GM19468 (cell line): ENCODE measurements around the gene NXNL2.

ENCODE experiments used
- ATAC-seq: cut with Tn5 transposase; IDR thresholded peaks from one replicate; pipeline ENCODE4 v1.9.1; 2021; ENCODE audit warnings: mild to moderate bottlenecking, moderate library complexity, moderate number of reproducible peaks; ENCODE audit not compliant: unreplicated experiment; ENCODE audit errors: extremely low read depth

Gene NXNL2

DNA sequence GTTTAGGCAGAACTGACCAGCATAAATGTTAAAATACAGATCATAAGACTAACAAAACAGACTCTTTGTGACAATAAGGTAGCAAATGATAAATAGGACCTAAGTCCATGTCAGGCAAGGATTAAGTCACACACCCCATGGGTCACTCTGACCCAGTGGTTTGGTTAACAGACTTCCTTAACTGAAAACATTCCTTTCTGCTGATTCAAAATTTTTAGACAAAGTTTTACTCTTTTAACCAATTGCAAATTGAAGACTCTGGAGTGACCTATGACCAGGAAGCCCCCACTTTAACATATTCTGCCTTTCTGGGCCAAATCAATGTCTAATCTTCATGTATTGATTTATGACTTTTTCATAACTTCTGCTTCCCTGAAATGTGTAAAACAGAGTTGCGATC lies 4.9 kb upstream of the NXNL2 start:
- ATAC-seq = no peak

DNA sequence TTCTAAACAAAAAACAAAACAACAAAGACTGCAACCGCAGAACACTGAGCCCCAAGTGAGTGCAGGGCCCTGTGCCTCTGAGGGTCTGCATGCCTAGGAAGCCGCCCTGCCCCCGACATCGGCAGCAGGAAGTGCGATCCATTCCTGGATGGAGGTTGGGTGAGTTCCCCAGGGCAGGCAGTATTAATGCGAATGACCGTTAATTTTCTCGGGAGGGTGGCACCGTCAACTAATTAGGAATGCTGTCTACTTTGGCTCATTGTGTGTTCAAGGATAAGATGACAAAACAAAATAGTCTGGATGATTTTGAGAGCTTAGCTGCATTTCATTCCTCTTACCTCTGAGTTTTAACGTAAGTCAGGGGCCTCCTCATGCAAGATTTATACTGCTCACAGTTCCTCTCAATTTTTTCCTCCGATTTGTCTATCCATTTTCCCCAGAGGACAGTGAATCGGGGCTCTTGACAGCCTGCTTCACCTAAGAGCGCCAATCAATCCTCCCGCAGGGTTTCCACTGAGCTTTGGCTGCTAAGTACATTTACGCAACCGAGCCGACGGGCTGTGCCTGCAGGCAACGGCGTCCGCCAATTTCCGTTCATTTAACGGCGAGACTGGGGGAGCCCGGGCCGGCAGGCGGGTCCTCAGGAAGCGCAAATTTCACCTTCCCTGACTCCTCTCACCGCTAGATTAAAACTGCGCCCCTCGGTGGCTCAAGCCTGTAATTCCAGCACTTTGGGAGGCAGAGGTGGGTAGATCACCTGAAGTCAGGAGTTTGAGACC lies 2.9 kb upstream of the NXNL2 start:
- ATAC-seq = no peak

DNA sequence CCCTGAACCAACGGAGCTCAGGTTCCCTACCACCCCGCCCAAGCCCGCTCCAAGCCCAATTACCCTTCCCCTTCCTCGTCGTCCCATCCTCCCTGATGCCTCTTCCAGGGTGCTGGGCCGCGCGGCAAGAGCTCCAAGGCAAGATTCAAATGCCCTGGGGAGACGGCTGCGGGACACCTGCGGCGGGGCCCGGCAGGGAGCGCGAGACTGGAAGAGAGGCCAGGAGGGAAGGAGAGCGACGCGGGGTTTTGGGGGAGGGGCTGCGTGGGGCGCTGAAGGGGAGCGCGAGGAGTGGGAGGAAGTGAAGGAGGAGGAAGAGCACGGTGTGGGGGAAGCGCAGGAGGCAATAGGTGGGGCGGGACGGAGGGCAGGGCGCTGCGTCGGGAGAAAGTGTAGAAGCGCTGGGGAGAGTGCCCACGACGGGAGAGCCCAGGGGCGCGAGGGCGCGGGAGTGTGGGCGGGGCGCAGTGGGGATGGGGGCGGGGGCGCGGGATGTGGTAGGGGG lies 975 bp upstream of the NXNL2 start:
- ATAC-seq = no peak

DNA sequence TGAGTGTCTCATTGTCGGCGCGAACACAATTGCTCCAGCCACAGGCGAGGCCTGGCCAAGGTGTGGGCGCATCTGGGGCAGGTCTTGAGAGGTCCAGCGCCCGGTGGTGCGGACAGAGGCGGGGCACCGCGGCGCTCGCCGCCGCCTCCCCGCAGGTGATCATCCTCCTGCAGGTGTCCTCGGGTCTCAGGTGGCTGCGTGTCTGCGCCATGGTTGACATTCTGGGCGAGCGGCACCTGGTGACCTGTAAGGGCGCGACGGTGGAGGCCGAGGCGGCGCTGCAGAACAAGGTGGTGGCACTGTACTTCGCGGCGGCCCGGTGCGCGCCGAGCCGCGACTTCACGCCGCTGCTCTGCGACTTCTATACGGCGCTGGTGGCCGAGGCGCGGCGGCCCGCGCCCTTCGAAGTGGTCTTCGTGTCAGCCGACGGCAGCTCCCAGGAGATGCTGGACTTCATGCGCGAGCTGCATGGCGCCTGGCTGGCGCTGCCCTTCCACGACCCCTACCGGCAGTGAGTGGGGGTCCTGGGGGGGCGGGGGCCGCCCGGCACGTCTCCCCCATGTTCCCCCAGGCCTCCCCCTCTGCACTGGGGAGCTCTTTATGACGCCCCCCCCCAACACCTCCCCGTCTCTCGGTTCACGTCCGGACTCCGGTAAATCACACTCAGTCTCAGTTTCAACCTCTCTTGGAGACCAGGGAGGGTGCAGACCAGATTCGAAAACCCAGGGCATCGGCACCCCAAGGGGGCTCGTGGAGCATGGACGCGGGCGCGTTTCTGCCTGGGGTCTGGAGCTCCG lies 446 bp downstream of the NXNL2 start:
- ATAC-seq = no peak

DNA sequence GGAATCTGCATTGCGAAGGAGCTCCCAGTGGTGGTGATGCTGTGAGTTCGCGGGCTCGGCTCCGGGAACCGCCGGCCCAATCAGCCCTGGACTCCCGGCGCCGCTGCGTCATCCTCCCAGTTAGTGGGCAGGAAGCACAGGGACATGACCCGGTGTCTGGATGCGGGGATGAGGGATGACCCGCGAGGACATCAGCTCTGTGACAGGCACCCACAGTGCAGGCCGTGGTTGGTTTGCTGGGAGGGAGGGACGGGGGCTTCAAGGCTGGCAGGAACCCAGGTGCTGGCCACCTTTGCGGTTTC lies 996 bp downstream of the NXNL2 start:
- ATAC-seq = no peak

DNA sequence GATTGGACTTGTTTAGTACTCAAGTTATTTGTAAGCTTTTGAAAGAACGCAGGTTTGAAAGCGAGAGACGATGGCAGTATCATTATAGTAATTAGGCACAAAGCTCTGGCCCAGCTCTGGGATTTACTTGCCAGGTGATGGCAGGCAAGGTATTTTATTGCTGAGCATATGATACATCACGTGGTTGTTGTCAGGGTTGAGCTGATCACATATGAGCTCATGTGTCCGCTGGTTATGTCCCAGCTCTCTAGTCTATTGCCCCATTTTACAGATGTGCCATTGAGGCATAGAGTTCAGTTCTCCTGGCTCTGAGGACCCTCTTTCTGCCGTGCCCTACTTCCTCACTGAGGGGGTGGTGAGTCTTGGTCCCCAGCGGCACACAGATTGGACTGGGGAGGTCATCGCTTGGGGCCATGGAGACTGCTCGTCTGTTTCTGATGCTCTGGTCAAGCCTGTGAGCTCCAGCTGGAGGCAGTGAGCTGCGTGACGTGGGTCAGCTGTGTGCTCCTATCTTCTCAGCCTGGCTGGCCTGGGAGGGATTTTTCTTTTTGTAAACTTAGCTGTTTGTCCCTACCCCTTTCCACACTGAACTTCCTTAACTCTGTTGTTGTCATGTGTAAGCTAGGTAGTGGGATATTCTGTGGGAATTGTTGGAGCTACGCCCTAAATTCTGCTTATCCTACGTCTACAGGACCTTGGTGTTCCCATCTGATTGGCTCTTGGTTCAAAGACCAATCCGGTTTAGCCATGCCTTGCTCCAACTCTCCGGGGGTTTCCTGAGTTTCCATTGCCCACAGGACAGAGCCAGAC lies 2.2 kb downstream of the NXNL2 start:
- no peak for ATAC-seq

DNA sequence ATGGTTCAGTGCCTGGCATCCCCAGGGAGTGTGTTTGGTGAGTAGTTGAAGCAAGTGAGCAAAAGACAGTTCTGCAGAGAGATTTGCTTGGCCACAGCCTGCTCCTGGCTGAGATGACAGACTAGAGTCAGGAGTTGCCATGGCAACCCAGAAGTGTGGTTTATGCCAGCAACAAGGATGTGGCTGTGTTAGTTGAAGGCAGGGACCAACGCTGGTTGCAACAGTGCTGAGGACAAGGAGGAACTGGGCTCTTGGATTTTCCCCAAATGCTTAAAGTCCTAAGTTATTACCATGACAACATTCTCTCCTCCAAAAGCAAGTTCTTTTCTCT lies 2.7 kb downstream of the NXNL2 start:
- no peak for ATAC-seq

DNA sequence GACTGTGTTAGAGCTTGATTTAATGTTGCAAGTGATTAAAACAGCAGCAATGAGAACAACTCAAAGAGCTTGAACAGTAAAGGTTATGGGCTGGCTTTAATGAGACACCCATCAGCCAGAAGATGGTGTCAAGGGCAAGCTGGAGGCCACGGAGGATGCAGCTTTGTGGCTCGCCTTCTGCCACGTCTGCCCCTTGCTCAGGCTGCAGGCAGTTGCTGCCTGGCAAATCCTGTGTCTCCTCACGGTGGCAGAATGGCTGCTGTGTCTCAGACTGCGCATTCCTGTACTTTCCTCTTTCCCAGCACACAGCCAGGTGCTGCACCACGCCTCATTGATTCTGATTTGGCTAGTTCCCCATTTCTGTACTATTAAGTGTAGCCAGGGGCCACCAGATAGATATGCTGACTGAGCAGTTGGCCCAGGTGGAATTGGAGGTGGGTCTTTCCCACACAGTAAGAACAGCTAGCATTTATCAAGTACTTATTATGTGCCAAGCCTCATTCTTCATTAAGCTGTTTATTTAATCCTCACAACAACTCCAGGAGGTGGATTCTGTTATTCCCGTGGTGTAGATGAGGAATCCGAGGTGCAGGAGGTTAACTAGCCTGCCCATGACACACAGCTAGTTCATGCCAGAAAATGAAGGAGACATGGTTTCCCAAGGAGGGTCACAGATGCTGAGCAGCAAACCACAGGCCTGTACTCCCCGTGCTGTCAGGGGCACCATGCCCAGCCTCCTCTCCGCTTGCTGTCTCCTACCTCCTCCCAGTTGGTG lies 3.5 kb downstream of the NXNL2 start:
- ATAC-seq = no peak

DNA sequence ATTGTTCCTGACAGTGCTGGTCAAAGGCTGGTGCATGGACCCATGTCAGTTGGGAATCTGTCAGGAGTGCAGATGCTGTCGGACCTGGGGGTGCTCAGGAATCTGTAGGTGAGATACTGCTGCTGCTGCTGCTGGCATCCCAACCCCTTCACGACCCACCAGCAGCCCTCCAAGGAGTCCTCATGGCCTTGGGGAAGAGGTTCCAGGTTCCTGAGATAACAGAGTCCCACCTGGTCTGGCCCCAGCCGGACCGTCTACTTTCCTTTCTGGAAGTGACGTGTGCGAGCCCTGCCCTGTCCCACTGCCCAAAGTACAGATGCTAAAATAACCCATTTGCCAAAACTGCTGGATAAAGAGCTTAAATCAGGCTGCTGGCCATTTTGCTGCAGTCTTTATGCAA lies 4.3 kb downstream of the NXNL2 start:
- no peak for ATAC-seq

DNA sequence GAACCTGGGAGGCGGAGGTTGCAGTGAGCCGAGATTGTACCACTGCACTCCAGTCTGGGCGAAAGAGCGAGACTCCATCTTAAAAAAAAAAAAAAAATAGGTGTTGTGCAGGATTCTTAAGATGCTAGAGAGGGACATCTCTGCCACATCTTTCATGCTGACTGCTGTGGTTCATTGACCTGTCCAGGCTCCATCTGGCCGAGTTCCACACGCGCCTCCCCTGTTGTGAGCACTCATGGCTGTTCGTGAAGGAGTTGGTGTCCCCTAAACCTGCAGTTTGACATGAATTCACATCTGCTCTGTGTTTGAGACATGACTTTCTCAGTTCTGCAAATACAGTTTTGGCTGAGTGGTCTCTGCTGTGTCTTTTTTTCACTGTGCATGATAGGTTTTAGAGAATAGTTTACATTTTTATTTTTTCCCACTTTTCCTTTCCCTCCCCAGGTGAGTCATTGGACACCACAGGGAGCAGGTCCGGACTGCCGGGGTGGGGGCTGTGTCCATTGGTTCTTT lies 5.3 kb downstream of the NXNL2 start:
- no peak for ATAC-seq

DNA sequence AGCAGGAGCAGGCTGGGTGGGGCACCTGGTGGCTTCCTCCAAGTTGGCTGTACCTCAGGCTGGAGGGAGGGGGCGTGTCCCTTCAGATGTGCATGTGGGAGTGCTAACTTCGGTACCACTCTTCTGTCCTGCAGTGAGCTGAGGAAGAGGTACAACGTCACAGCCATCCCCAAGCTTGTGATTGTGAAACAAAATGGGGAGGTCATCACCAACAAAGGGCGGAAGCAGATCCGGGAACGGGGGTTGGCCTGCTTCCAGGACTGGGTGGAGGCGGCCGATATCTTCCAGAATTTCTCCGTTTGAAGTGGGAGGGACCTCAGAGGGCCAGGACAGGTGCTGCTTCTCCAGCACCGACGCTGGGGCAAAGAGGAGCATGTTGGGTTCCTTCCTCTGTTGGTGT lies 9.3 kb downstream of the NXNL2 start:
- no peak for ATAC-seq

DNA sequence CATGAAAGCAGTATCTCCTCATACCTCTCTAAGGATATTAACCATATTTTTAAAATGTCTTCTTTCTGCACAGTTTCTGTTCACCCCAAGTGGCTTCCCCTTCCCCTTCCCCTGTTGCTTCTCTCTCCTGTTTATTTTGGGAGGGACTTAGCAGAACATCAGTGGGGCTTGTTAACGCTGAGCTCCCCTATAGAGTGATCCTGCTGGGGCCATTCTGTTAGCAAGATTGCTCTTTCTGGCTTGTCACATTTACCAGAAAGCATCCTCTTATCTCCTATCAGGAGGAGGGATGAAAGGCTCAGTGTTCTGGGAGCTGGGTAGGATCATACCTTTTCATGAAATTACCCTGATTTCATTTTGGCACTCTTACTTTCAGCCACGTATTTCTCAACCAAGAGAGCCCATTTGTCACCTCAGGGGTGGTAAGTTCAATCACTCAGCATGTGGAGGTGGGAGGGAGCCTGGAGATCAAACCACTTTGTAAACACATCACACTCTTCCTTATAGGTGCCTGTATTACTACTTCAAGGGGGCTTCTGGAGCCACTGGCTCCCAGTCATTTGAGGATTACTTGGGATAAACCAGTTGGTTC lies 16.7 kb downstream of the NXNL2 start:
- ATAC-seq = no peak

DNA sequence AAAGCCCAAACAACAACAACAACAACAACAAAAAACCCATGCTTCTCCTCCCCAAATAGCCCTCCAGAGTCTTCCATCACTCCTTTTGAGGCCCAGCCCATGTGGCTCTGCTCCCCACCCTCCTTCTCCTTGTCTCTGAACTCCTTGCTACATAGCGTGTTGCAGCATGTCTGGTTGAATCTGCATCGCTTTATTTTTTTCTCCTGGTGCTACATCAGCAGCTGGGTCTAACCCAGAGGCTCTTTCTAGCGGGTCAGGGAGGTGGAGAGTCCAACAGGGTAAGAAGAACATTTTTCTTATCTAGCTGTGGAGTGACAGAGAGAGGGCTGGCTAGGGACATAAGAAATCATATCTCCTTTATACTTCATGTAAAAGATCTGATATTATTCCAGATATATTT lies 18.4 kb downstream of the NXNL2 start:
- no peak for ATAC-seq

DNA sequence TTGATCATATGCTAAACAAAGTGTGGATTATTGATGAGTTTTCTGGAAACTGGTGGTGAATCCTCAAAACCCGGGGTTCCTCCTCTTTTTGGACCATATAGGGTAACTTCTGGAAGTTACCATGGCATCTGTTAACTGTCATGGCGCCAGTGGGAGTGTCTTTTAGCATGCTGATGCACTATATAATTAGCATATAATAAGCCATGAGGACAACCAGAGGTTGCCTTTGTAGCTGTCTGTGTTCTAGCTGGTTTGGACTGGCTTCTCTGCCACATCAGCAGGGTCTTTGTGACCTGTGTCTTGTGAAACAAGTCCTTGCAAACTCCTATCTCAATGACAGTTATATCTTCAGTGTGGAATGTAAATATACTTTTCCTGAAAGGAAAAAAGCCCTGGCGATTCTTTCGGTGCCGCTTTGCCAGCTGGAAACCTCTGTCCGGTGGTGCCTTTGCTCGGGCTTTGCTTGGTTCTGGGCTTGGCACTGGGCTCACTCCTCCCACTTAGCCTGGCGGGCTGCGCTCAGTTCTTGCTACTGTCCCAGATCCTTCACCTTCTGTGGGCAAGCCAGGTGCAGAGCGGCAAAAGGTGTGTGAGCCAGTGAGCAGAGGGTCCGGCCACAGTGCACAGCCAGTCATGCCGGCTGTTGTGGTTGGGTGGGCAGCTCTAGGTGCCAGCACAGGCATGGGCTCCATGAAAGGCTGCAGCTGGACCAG lies 20.4 kb downstream of the NXNL2 start:
- ATAC-seq = no peak

DNA sequence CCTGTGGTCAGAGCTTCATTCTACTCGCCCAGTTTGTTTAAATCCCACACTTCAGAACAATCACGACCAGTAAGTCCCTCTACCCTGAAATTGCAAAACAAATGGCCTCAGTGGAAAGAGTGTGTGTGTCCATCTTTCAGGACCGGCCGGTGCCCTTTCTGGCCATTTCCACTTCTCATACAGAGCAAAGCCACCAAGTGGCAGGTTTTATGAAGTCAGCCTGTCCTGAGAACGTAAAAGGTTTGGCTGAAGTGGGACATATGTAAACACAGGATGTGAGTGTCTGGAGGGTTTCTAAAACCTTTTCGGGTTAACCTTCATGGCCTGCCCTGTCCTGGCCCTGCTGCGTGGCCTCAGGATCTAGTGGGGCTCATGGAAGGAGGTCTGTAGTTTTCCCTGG lies 24.7 kb downstream of the NXNL2 start:
- no peak for ATAC-seq

DNA sequence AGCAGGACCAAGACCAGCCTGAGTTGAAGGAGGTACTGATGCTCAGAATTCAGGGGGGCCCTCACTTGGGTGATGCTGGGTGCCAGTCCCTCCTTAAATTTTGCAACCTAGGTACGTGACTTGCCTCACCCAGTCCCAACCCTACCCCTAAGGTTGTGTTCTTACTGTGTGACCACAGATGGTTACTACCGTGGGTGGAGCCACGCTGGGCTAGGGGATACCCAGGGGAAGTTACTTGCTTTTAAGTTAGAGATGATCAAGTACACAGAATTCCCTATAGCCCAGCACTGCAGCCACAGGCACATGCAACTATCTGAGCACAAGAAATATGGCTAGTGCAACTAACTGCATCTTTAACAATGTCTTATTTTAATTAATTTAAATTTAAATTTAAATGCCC lies 32.9 kb downstream of the NXNL2 start:
- ATAC-seq = no peak

DNA sequence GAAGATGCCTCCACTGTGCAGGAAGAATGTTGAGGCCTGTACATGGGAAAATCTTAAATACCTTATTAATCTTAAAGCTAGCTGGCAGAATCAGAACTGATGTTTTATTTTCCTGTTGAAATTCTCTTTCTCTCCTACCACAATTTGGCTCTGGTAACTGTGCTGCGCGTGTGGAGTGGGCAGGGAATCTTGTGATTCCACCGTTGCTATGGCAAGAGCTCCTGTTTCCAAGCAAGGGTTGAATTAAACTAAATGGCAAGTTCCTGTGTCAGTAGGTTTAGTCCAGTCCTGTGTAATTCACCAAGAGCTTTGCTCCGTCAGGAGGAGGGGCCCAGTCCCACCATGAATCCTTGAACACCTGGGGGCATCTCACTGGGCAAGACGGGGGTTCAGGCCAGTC lies 36.4 kb downstream of the NXNL2 start:
- ATAC-seq = no peak

DNA sequence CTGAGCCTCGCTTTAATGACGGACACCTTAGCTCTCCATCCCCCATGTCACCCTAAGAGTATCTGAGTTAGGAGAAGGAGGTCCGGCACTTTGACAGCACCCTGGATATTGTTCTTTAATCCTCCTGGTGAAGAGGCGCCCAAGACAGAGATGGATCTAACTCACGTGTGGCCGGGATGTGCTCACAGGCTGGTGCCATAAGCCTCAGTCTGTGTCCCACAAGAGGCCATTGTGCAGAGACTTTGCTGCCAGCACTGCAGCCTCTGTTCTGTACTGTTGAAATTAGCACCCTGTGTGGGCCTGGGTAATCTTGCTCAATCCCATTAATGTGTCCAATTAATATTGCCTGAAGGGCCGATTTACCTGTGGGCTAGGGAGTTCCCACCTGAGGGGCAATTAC lies 37.7 kb downstream of the NXNL2 start:
- no peak for ATAC-seq

DNA sequence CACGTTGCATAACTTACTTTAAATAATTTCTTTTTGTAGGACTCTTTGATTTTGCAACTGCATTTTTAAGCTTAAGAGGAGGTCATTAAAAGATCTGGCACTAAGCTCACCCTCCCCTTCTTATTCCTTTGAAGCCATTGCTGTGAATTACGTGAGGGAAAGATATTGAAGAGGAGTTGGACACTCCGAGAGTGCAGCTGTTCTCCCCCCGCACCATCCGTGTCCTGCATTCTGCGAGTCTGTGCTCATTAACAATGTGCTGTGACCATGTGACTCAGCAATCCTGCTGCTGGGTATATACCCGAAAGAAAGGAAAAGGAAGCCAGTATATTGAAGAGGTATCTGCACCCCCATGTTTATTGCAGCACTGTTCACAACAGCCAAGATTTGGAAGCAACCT lies 40.0 kb downstream of the NXNL2 start:
- ATAC-seq = no peak
